Fibroblast of skin of left quadriceps (primary cell): Measurements from ENCODE around the gene KCNK13.

Experiments
- DNase-seq, 2 experiments: peaks; one replicate each; pipeline ENCODE4 v3.0.0-alpha.2; 2013; ENCODE audit warnings: low read depth in 2 of 2

The KCNK13 gene

DNA sequence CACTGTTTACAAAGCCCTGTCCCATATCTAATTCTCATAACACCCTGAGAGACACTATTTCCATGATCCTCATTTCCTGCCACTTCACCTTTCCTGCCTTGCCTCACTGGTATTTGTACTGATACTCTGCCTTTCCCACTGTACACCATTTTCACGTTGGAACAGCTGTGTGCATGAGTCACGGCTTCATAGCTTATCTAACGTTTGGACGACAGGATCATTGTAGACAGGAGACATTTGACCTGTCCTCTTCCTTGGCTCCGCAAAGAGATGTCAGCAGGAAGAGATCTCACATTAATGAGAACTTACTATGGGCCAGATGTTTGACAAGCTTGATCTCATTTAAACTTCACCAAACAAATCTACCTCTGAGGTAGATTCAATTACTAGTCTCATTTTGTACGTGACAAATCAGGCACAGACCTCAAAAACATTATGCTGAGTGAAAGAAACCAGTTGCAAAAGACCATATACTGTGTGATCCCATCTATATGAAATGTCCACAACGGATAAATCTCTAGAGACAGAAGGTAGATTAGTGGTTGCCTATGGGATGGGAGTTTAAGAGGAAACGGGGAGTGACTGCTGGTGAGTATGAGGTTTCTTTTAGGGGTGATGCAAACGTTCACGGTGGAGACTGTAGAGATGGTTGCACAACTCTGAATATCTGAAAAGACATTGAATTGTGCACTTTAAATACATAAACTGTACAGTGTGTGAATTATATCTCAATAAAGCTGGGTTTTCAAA lies 71.2 kb downstream of the KCNK13 start:
- DNase-seq = no peak

DNA sequence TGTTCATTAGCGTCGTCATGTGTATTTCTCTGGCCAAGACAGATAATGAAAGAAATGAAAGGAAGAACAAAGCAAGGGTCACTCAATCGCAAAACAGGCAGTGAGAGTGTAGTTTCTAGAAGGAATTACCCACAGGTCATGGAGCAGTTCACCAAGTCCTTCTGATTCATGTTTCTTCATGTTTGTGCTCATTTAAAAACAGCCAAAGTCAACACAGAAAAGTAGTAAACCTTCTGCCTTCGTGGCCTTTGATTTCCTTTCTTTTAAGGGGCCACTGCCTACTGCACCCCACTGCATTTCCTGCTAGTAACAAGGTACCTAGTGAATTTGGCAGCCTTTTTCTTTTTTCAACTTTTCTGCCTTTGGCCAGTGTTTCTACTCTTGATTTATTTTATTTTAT lies 75.1 kb downstream of the KCNK13 start:
- DNase-seq = no peak

DNA sequence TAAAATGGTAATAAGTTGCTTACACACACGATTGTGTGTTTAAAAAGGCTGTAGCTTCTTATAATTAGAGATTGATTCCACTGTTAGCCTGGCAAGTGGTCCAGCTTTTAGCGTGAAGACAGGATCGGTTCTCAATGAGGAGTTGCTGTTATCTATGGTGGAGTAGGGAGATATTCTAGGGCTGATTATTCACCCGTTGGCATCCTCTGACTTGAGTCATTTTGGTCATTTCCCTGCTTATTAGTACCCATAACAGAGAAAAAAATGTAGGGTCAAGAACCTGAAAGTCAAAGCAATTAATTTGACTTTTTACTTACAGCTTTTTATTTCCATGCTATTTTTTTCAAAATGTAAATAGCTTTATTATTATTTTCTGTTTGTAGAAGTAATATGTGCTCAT lies 76.0 kb downstream of the KCNK13 start:
- no peak for DNase-seq

DNA sequence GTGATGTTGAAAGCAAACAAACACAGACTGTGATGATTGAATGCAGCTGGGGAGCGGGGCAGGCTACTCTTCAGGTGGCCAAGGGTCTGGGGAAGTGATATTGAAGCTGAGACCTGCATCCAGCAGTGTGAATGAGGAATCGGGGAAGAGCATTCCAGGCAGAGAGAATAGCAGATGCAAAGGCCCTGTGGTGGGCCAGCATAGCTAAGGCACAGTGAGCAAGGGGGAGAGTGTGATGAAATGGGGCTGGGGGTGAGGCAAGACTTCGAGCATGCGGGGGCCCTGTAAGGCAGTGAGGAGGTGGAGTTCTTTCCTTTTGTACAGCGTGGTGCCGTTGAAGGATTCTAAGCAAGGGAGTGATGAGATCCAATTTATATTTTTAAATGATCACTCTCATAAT lies 77.4 kb downstream of the KCNK13 start:
- DNase-seq = no peak

DNA sequence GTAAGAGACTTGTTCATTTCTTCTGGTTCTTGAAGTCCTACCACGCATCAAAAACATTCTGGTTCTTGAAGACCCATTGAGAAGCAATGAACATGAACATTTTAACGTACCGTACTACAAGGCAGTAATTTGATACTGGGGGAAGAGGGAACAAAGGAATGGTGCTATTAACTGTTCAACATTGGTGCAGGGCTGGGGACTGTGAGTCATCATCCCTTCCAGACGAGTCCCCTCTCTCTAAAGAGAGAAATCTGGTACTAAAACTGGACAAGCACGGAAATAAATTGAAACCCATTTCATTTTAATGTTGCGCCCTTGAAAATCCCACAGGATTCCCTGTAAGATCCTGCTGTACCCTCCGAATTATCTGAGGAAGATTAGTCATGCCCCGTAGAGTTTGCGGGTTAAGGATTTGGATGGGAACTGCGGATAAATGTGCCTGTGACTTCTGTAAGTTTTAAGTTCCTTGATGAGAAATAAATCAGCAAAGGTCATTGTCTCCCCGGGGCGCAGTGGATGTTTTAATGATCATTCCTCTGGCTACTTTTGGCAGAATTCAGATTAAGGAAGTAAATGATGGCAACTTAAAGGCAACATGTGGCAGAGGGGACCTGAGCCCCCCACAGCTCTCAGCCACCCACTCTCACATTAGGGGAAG lies 78.6 kb downstream of the KCNK13 start:
- DNase-seq = peak; percentile 1 to 2

DNA sequence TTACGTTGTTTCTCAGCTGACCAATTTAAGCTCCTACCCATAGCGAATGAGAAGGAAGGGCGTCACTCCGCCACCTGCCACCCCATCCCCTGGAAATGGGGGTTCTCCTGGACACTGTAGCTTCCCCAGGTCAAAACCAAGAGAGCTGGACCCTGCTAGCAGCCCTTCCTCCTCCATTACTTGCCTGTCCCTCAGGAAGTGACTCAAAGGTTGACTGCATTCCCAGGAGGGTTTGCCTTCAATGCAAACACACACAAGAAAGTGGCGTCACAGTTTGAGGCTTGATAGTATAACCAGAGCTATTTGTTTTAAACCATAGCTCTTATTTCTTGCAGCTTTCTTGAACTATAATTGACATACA lies 79.1 kb downstream of the KCNK13 start:
- DNase-seq = no peak

DNA sequence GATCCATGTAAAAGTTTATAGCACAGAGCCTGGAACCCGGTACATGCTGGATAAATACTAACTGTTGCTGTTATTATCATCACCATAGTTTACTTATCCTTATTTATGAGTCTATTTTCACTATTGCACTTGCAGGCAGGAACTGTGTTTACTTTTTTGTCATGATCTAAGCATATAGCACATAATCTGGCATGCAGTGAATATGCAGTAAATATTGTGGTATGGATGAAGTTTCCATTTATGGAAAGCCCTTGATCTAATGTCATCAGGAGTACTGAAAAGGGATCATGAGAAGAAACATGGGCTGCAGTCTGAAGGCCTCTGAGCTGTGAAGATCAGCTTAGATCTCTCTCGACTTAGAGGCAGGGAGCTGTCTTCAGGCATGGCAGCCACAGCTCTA lies 91.6 kb downstream of the KCNK13 start:
- DNase-seq = no peak

DNA sequence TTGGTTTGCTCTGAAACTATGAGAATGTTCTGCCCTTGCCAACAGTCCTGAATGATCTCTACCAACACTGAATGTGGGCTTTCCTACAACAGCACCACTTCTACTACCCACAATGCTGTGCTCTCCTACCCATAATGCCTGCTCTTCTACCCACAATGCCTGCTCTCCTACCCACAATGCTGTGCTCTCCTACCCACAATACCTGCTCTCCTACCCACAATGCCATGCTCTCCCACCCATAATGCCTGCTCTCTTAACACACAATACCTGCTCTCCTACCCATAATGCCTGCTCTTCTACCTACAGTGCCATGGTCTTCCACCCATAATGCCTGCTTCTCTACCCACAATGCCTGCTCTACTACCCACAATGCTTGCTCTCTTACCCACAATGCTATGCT lies 92.3 kb downstream of the KCNK13 start:
- no peak for DNase-seq

DNA sequence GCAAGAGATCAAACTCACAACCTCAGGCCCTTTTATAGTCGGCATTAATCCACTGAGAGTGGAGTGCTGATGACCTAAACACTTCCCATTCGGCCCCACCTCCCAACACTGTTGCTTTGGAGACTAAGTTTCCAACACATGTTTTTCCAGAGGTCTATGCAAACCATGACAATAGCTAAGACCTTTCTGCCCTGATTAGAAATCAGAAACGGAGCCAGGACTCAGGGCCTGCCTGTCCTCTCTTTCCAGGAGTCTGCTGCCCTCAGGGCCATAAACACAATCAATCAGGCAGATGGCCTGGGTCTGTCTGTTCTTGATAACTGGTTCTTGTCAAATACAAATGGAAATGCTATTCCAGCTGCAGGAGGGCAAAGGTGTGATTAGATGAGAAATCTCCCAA lies 97.4 kb downstream of the KCNK13 start:
- DNase-seq = no peak

DNA sequence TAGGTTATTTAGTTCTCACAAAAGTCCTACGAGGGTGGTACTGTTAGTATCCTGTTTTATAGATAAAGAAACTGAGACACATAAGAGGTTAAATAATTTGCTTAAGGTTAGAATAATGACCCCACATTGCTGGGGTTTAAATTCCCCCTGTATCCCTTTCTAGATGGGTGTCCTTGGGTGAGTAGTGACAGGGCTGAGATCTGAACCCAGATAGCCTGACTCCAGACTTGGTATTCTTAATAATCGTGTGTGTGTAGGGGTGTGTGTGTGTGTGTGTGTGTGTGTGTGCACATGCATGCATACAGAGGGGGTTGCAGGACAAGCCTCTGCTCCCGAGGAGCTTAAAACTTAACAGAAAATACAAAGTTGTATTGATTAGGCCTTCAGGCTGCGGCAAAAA lies 97.9 kb downstream of the KCNK13 start:
- DNase-seq = no peak

DNA sequence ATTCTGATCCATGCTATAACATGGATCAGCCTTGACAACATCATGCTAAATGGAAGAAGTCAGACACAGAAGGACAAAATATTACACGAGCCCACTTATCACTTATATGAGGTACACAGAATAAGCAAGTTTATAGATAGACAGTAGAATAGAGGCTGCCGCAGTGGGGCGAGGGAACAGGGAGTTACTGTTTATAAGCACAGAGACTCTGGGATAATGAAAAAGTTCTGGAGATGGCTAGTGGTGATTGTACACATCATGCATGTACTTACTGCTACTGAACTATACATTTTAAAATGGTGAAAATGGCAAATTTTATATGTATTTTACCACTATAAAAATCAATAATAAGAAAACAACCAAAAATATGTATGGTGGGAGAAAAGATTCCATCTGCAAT lies 99.3 kb downstream of the KCNK13 start:
- DNase-seq = no peak

DNA sequence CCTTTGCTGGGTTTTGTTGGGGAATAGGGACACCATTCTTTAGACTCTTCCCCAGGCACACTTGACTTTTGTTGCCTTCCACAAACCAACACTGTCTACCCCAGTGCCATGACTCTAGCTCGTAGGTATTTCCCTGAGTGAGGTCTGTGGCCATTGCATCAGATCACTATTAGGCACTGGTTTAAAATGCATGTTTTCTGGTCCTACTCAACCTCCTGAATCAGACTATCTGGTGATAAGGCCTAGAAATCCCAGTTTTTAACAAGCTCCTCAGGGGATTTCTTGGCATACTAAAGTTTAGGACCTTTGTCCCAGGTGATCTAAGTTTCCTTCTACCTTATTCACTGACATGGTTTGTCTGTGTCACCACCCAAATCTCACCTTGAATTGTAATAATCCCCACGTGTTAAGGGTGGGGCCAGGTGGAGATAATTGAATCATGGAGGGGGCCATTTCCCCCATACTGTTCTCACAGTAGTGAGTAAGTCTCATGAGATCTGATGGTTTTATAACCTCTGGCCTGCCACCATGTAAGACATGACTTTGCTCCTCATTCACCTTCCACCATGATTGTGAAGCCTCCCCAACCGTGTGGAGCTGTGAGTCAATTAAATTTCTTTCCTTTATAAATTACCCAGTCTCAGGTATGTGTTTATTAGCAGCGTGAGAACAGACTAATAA lies 106.8 kb downstream of the KCNK13 start:
- peak in 1 of 2 experiments; percentile 8 for DNase-seq

DNA sequence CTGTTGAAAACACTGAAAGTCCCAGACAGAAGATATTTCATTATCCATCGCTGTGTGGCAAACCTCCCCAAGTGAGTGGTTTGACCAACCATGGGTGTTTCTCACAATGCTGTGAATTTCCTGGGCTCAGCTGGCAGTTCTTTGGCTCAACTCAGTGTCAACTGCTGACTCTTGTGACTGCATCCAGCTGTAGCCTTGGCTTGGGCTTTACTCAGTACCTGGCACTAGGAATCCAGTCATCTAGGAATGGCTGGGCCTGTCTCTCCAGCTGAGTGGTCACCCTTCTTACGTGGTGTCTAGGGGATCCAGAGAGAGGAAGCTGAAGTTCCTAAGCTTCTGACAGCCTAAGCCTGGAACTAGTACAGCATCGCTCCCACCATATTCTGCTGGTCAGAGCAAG lies 113.8 kb downstream of the KCNK13 start:
- no peak for DNase-seq

DNA sequence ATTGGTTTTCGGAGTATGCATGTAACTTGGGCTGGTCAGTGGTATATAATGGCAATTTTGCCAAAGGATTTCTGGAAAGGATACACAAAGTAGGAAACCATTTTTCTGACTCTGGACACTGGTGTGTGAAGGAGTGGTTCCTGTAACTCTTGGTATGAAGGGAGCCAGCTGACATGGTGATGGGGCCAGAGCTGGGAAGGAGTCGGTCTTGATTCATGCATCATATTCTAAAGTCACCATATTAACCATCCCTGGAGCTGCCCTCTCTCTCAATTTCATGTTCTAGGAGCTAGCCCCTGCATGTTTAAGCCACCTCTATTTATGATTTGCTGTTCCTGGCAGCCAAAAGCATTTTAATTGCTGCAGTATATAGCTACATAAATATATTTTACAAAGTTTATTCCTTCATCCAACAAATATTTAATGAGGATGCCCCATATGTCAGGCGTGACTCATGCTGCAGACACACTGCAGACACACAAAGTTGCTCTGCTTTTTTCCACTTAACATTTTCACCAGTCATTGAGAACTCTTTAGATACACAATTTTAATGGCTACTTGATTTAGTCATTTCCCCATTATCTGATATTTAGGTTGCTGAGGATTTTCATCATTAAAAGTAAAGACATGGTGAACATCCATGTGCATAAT lies 115.9 kb downstream of the KCNK13 start:
- no peak for DNase-seq

DNA sequence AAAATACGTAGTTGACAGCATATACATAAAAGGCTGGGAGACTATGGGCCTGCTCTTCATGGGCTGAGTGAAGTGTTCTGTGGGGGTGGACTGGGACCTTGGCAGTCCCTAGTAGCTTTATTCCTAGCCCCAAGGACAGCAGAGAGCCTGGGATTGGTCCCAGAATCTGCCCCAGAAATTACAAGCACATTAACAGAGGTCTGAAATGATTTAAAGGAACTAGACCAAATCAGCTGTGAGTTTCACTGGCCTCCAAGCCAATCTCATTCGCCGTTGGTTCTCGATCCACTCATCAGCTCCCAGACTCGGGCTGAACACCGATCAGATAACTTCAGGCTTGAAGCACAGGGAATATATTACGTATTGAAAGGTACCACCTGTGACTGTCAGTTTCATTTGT lies 117.6 kb downstream of the KCNK13 start:
- no peak for DNase-seq

DNA sequence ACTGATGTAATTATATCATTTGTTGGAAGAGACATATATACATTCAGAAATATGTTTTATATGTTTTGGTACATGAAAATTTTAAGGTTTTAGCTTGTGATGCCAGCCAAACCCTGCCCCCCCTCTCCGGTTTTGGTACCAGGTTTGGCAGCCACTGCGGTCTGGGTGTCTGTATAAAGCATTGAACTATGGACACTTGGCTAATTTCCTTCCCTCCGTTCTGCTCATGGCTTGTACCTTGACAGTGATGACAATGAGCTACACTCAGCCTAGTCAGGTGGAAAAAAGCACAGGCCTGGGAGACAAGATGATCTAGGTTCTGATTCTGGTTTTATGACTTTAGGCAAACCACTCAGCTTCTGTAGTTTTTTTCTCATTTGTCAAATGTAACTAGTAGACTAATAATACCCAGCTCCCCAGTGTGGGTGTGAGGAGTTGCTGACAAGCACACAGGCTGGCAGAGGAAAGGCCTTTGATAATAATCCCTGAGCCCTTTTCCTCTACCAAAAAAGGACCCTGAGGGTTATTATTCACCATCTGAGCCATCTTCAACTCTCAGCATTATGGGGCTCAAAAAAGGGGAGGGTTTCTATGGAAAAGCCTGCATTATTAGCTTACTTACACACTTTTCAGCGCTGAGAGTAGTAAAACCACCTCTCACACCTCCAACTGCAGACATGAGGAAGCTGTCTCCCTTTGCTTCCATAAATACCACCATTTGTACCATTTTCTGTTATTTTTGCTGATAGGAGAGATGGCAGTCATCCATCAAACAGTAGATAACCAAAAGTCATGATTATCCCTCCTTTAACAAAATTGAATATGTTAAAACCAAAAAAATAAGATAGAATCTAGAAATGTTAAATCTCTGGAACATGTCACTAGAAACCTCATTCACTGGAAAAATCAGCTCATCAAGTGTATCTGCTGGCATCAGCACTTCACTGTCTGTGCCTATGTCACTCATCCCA lies 118.3 kb downstream of the KCNK13 start:
- DNase-seq = no peak

DNA sequence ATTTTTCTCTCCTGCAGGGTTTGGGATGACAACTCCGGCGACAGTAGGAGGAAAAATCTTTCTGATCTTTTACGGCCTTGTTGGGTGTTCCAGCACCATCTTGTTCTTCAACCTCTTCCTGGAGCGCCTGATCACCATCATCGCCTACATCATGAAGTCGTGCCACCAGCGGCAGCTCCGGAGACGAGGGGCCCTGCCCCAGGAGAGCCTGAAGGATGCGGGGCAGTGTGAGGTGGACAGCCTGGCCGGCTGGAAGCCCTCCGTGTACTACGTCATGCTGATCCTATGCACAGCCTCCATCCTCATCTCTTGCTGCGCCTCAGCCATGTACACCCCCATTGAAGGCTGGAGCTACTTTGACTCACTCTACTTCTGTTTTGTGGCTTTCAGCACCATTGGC lies 122.3 kb downstream of the KCNK13 start:
- no peak for DNase-seq

DNA sequence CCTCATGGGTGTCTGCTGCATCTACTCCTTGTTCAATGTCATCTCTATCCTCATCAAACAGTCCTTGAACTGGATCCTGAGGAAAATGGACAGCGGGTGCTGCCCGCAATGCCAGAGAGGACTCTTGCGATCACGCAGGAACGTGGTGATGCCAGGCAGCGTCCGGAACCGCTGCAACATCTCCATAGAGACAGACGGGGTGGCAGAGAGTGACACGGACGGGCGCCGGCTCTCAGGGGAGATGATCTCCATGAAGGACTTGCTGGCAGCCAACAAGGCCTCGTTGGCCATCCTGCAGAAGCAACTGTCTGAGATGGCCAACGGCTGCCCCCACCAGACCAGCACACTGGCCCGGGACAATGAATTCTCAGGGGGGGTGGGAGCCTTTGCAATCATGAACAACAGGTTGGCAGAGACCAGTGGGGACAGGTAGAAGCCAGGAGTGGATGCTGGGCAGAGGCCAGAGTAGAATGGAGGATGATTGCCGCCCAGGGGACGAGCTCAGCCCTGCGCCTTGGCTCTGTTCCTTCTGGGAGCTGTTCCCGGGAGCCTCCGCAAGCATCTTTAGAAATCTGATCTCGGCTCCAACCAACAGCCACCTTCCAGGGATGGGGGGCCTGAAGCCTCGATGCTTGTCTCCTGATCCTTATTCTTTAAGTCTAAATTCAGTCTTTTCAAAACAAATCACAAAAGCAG lies 122.9 kb downstream of the KCNK13 start:
- no peak for DNase-seq

DNA sequence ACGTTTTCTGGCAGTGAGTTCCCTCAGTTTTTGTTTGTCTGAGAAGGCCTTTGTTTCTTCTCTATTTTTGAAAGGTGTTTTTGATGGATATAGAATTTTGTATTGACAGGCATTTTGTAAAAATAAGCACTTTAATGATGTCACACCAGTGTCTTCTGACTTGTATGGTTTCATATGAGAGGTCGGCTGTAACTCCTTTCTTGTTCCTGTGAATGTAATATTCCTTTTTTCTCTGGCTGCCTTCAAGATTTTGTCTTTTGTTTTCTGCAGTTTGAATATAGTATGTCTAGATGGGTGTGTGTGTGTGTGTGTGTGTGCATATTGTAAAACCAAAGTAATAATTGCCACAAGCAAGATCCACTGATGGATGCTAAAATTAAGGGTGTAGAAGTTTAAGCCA lies 126.8 kb downstream of the KCNK13 start:
- DNase-seq = no peak

DNA sequence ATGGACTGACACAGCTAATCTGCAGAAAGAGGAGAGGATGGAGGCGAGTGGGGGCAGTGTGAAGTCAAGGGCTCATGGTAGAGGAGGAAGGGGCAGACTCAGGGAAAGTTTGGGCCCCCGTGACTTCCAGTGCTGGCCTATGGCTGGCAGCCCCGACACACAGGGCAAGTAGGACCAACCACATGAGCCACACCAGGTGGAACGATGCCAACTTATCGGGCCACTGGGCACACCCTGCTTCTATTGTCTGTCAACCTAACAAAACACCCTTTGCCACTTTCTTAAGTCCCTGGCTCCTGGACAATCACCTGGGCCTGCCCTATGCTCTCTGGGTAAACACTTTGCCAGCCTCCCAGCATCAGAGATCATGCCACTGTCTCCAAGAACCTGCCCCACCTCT lies 129.4 kb downstream of the KCNK13 start:
- DNase-seq = no peak

DNA sequence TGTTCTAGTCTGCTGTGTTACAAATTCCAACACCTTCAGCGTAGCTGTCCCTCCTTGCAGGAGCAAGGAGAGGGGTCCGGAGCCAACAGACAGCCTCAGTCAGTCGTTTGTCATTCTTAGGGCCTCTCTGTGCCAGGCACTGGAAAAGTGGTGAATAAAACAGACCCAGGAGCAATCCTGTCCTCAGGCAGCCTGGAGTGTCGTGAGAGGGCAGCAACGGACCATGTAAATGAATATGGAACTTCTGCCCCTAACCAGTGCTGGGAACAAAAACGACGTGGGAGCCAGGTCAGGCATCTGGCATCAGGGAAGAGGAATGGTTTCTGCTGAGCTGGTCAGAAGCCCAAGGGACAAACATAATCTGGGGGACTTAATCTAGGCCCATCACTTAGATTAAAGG lies 129.8 kb downstream of the KCNK13 start:
- no peak for DNase-seq
